KOPT-K1 (cell line): Measurements from ENCODE around the gene DNAJC13.
"Not testable (repeated sequence)": the region's sequence is repeated elsewhere in the genome, so short reads cannot be mapped to it uniquely, and the experiment has no call there.

Experiments used
- H3K27ac ChIP-seq: fragments of 200-600 bp; sonication (generic); 2 replicates; pipeline ENCODE4 v1.5.1; 2016; ENCODE audit warnings: antibody characterized with exemption, mild to moderate bottlenecking, low read depth, low read length; ENCODE audit not compliant: poor library complexity, severe bottlenecking
- H3K36me3 ChIP-seq: fragments of 200-600 bp; sonication (generic); 2 replicates; pipeline ENCODE4 v1.5.1; 2017; ENCODE audit warnings: antibody characterized with exemption, mild to moderate bottlenecking, low read length, moderate library complexity; ENCODE audit not compliant: insufficient read depth
- H3K9me3 ChIP-seq: fragments of 200-600 bp; sonication (generic); 2 replicates; pipeline ENCODE4 v1.5.1; 2017; ENCODE audit warnings: antibody characterized with exemption, low read length, mild to moderate bottlenecking; ENCODE audit not compliant: insufficient read depth, poor library complexity, severe bottlenecking

Gene DNAJC13

DNA sequence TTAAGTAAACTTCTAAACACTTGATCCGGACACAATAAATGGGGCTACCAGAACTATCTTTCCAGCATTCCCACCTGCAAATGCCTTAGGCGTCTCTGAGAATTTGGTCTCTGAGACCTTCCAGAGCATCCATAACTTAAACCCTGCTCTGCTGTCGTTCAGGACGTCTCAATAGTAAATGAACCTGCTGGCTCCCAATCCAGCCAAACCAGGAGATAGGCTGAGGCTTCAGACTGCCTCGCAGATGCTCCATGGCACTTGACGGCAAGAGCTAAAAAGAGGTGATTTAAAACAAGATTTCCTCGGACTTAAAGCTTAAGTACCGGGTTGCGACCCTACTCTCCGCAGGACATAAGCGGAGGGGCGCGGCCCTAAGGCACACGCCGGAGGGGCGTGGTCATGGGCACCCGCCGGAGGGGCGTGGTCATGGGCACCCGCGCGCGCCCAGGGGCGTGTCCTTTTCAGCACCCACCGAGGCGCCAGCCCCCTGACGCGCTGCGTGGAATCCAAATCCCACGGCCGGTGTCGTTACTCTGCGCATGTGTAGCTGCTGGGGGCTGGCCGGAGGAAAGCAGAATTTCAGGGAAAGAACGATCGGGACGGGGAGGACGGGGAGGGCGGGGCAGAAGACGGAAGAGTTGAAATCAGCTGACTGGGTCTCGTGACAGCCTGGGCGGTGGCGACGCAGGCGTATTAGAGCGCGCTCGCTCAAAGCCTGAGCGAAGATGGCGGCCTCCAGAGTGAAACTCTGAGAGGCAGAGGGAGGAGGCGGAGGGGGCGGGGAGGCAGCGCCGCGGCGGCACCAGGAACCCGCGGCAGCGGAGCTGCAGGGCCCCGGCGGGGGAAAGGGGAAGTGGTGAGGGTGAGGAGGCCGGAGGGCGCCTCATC lies at the start of gene DNAJC13:
DNAJC13 (plus strand) TSS at position 696 of the 888 bp plus-strand sequence. CDS start 17,049 bp downstream, outside the sequence.
- Histone ChIP-seq H3K27ac (peak within 1 kb of the TSS; percentile 84), H3K9me3 (no peaks in the 10 kb centered on the region), H3K36me3 (no peaks in the 10 kb centered on the region)

DNA sequence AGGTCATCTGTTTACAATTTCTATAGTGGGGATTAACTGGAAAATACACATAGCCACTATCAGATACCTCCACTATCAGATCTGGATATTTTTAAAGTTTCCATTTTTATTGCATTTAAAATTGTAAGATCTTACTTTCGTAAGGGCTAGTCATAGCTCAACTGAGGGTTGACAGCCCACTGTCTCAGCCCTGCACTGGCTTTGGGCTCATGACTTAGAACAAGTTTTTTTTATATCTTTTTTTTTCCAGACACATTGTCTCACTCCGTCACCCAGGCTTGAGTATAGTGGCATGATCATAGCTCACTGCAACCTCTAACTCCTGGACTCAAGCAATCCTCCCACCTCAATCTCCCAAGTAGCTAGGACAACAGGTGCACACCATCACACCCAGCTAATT lies 48.8 kb upstream of the DNAJC13 start:
- H3K9me3 ChIP-seq: no peaks in the 10 kb centered on the region
- no peak overlapping the region for H3K27ac ChIP-seq
- H3K36me3 ChIP-seq: no peaks in the 10 kb centered on the region

- Histone ChIP-seq H3K36me3 (no peaks in the 10 kb centered on the region), H3K9me3 (no peaks in the 10 kb centered on the region), H3K27ac (no peak overlapping the region)
These were observed 48.3 kb upstream of the DNAJC13 start for GRCh38 chr3:132368962-132369361.

GRCh38 chr3:132376945-132377354 lies 40.4 kb upstream of the DNAJC13 start:
- H3K36me3 ChIP-seq, H3K9me3 ChIP-seq, H3K27ac ChIP-seq: not testable (repeated sequence)

DNA sequence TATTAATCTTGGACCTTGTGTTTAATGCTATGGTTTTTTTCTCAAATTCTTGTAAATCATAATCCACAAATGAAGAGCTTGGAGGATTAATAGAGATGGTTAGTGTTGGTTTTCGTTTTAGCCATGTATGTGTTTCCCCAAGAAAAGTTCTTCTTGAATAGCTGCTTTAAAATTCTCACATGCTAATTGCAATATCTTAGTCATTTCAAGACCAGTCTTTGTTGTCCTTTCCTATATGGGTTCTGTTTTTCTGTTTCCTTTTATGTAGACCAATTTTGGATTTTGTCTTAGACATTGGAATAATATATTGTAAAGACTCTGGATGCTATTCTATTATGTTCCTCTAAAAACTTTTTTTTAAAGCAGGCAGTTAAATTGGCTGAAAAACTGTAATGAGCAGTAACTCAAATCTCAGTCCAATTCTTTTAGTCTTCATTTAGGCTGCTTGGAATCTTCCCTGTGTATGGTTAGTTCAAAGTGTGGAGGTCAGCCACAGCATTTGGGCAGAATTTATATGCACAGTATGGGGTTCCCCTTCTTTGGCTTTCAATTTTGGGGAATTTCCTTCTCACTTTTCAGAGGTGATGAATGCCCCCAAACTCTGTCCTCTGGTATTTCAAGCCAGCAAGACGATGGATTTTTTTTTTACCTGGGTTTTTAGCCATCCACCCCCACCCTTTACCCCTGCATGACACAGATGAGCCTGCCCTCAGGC lies 39.1 kb upstream of the DNAJC13 start:
- no peak overlapping the region for H3K27ac ChIP-seq
- H3K9me3 ChIP-seq: no peaks in the 10 kb centered on the region
- no peaks in the 10 kb centered on the region for H3K36me3 ChIP-seq

DNA sequence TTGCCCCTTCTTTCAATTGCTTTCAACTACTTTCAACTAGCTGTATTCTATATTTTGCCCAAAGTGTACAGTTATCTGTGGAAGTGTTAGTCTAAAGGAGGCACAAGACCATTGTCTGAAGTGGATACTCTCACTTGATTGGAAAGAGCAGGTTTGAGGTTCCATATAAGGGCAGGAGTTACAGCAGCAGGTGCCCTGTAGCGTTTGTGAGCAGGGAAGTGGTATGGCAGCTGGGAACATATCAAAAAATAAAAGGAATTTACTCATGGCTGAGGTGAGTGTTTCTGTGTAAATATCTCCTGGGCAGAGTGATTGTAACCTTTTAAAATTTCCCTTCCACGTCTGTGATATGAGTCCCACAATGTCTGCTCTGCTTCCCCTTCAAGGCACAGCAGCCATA lies 38.5 kb upstream of the DNAJC13 start:
- Histone ChIP-seq H3K36me3 (no peaks in the 10 kb centered on the region), H3K9me3 (no peaks in the 10 kb centered on the region), H3K27ac (no peak overlapping the region)

GRCh38 chr3:132380920-132381319 lies 36.4 kb upstream of the DNAJC13 start:
- H3K9me3 ChIP-seq: no peaks in the 10 kb centered on the region
- no peaks in the 10 kb centered on the region for H3K36me3 ChIP-seq
- no peak overlapping the region for H3K27ac ChIP-seq

GRCh38 chr3:132381348-132381944 lies 35.9 kb upstream of the DNAJC13 start:
- H3K9me3 ChIP-seq: no peaks in the 10 kb centered on the region
- H3K27ac ChIP-seq: no peak overlapping the region
- no peaks in the 10 kb centered on the region for H3K36me3 ChIP-seq

DNA sequence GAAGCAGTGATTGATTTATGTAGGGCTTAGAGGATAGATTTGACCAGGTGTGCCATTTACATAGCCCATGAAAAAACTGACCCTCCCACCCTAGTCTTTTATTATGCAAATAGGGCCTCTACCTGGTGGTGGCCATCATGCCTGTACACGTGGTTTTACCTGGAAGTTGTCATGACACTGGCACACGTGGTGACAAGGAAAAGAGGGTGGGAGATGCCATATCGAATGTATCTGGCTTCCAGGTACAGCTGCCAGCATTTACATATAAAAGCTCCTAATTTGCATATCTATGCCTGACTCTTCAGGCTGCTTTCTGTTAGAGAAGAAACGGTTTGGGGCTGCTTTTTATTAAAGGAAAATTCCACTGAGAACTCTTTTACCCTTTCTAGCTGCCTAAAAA lies 35.0 kb upstream of the DNAJC13 start:
- Histone ChIP-seq H3K27ac (no peak overlapping the region), H3K36me3 (no peaks in the 10 kb centered on the region), H3K9me3 (no peaks in the 10 kb centered on the region)

DNA sequence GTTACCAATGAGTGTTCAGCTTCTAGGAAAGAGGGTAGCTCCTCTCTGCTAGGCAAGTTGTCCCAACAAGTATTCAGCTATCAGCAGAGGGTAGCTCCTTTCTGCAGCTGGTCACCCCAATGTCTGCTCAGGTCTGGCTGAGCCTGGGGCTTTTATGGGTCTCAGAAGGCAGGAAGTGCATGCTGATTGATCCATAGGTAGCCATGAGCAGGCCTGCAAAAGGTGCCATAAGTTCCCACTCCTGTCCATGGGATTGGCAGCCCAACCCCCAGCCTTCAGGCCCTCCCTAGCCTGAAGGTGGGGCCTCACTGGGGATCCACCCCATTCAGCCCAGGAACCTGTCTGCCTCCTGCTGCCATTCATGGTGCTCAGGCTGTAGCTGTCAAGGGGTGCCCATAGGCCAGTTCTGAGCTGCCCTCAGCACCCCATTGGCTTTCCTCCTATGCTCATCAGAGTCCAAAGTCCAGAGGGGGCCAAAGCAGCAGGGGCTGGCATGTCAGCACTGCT lies 34.6 kb upstream of the DNAJC13 start:
- no peaks in the 10 kb centered on the region for H3K9me3 ChIP-seq
- H3K36me3 ChIP-seq: no peaks in the 10 kb centered on the region
- no peak overlapping the region for H3K27ac ChIP-seq

DNA sequence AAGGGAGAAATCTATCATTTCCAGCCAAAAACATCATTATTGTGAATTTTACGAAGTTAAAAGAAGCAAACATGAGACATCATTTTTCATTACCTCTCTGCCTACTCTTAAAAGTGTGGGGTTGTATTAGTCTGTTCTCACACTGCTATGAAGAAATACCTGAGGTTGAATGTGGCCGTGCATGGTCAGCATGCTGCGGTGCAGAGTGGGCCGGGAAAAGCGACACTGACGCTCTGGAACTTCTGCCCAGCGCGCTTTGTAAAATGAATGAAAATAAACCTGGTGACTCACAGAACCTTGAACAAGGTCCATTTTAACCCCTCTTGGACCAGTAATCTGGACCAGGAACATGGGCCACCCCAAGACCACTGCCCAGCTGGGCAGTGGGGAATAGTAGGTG lies 31.0 kb upstream of the DNAJC13 start:
- Histone ChIP-seq H3K27ac (no peak overlapping the region), H3K36me3 (no peaks in the 10 kb centered on the region), H3K9me3 (no peaks in the 10 kb centered on the region)

- H3K36me3 ChIP-seq, H3K9me3 ChIP-seq, H3K27ac ChIP-seq: not testable (repeated sequence)
These were observed 24.6 kb upstream of the DNAJC13 start for GRCh38 chr3:132392675-132393074.

DNA sequence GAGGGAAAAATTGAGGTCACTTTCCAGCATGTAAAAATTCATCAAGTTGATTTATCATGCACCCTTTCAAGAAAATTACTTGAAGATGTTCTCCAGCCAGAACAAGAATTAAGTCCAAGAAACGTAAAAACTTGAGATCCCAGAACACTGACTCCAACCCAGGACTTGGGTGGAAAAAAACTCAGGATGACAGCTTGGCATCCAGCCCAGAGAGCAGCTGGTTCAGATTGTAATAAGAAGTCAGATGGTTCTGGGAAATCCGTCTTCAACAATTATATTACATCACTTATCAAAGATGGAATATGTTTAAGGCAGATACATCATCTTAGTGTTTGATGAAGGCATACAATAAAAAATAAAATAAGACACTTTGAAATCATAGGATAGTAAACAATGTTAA lies 23.0 kb upstream of the DNAJC13 start:
- no peak overlapping the region for H3K27ac ChIP-seq
- no peaks in the 10 kb centered on the region for H3K36me3 ChIP-seq
- no peaks in the 10 kb centered on the region for H3K9me3 ChIP-seq

DNA sequence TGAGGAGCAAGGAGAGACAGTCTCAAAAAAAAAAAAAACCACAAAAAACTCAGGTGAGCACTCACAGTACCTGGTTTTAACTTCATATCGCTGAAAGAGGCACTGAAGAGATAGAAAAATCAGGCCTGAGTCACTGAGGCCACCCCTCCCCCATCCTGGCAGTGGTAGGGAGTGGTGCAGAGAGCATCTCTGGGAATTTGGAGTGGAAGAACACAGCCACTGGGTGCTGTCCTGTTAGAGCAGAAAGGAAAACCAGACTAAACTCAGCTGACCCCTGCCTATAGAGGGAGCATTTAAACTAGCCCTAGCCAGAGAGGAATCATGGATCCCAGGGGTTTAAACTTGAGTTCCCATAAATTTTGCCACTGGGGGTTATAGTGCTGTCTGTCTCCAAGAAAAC lies 22.2 kb upstream of the DNAJC13 start:
- H3K27ac ChIP-seq: no peak overlapping the region
- no peaks in the 10 kb centered on the region for H3K9me3 ChIP-seq
- no peaks in the 10 kb centered on the region for H3K36me3 ChIP-seq

GRCh38 chr3:132396255-132396654 lies 21.0 kb upstream of the DNAJC13 start:
- Histone ChIP-seq H3K9me3 (no peaks in the 10 kb centered on the region), H3K27ac (no peak overlapping the region), H3K36me3 (no peaks in the 10 kb centered on the region)
